MCF 10A (cell line): ENCODE measurements around the gene NFIL3. TPM values are rescaled to one million over a fixed set of nuclear protein-coding genes. Genes with fewer than 3 reads are reported as not detected.
A peak's percentile ranks its signal among the peaks of the same experiment; 100 is the strongest.

Experiments used
- BruUV-seq: library from RNA; stranded (reverse); fragments of 400-500 nt; replicated peaks from 2 replicates; lab custom pipeline; 2021; lab: Mats Ljungman, UMichigan
- CTCF ChIA-PET: fragments of 300-600 bp; sonication (Branson Sonifier 250); formaldehyde crosslinking; extraction: SDS; loops from one replicate; lab custom pipeline; 2021; ENCODE audit warnings: antibody characterized with exemption, inconsistent platforms; lab: Yijun Ruan, JAX
- POLR2A ChIA-PET: fragments of 300-600, 350-650 bp; sonication (Branson Sonifier 250); formaldehyde crosslinking; extraction: SDS; loops from one replicate; lab custom pipeline; 2020; ENCODE audit warnings: antibody characterized with exemption, inconsistent platforms; lab: Yijun Ruan, JAX
- DNase-seq: peaks from one replicate; pipeline ENCODE4 v3.0.0-alpha.2; 2018; ENCODE audit not compliant: unreplicated experiment
- H3K27ac Mint-ChIP-seq: one replicate; pipeline ENCODE4 v1.8.0; 2022; ENCODE audit warnings: mild to moderate bottlenecking, low read depth, mixed read lengths; ENCODE audit not compliant: unreplicated experiment
- H3K27me3 Mint-ChIP-seq: one replicate; pipeline ENCODE4 v1.8.0; 2022; ENCODE audit warnings: mixed read lengths; ENCODE audit not compliant: insufficient read depth, unreplicated experiment
- H3K36me3 Mint-ChIP-seq: one replicate; pipeline ENCODE4 v1.8.0; 2022; ENCODE audit warnings: mild to moderate bottlenecking, moderate library complexity, mixed read lengths; ENCODE audit not compliant: insufficient read depth, unreplicated experiment
- H3K4me1 Mint-ChIP-seq: one replicate; pipeline ENCODE4 v1.8.0; 2022; ENCODE audit warnings: mixed read lengths; ENCODE audit not compliant: insufficient read depth, unreplicated experiment
- H3K4me3 Mint-ChIP-seq: one replicate; pipeline ENCODE4 v1.8.0; 2022; ENCODE audit warnings: mild to moderate bottlenecking, moderate library complexity, mixed read lengths; ENCODE audit not compliant: unreplicated experiment
- H3K9me3 Mint-ChIP-seq: one replicate; pipeline ENCODE4 v1.8.0; 2022; ENCODE audit warnings: mixed read lengths; ENCODE audit not compliant: unreplicated experiment
- CTCF ChIP-seq: fragments of 200-600 bp; IDR thresholded peaks from one replicate; pipeline ENCODE4 v1.8.0; 2022; ENCODE audit warnings: antibody characterized with exemption, mild to moderate bottlenecking; ENCODE audit not compliant: unreplicated experiment
- intact Hi-C: fragments of 100-400 bp; cut with micrococcal nuclease; formaldehyde crosslinking; loops from 2 replicates; pipeline ENCODE4 v1.14.1; 2022
- total RNA-seq: library from RNA; stranded (reverse); gene quantifications from 2 replicates; pipeline ENCODE4 v1.2.3, GENCODE V29; 2022

NFIL3 gene
- total RNA-seq, 1 experiment from 2014 or later: 76.8 TPM

GRCh38 chr9:91411096-91411771, 12.4 kb downstream of the NFIL3 start:
- Mint-ChIP-seq H3K9me3 (no peaks in the 10 kb centered on the region), H3K27ac (peak overlapping the region; percentile 79), H3K36me3 (peaks cover 99% of the 10 kb centered on the region), H3K4me3 (no peak overlapping the region), H3K27me3 (no peaks in the 10 kb centered on the region), H3K4me1 (peaks cover 43% of the 10 kb centered on the region)
- ChIA-PET CTCF (interaction anchor here (0.6 to 1.6 kb wide), 3 partner anchors 12 to 374 kb away, joined by 3 to 5 read pairs (median 4); no protein-coding TSS in a partner anchor), POLR2A (interaction anchor here (0.6 to 2.6 kb wide), 6 partner anchors 8 to 106 kb away, joined by 3 to 13 read pairs (median 6); no protein-coding TSS in a partner anchor)
- BruUV-seq: no TSS peak
- peak; percentile 55 for DNase-seq
- no peak for TF ChIP-seq CTCF
- intact Hi-C loops: no loop called here

GRCh38 chr9:91410161-91410560, 13.5 kb downstream of the NFIL3 start:
- H3K9me3 Mint-ChIP-seq: no peaks in the 10 kb centered on the region
- peaks cover 99% of the 10 kb centered on the region for H3K36me3 Mint-ChIP-seq
- no peak for TF ChIP-seq CTCF
- H3K27me3 Mint-ChIP-seq: no peaks in the 10 kb centered on the region
- BruUV-seq: no TSS peak
- peak overlapping the region; percentile 79 for H3K27ac Mint-ChIP-seq
- CTCF ChIA-PET: interaction anchor here (0.8 to 1.6 kb wide), 4 partner anchors 13 to 321 kb away, joined by 3 to 5 read pairs (median 4); no protein-coding TSS in a partner anchor
- POLR2A ChIA-PET: interaction anchor here (0.6 to 2.6 kb wide), 6 partner anchors 9 to 350 kb away, joined by 3 to 13 read pairs (median 6); no protein-coding TSS in a partner anchor
- DNase-seq: no peak
- intact Hi-C loops: no loop called here
- no peak overlapping the region for H3K4me3 Mint-ChIP-seq
- peaks cover 34% of the 10 kb centered on the region for H3K4me1 Mint-ChIP-seq

- no peak for TF ChIP-seq CTCF
- ChIA-PET CTCF (interaction anchor here (0.6 kb wide), 2 partner anchors 318 to 493 kb away, joined by 3 read pairs; no protein-coding TSS in a partner anchor), POLR2A (no interaction called here)
- peaks cover 100% of the 10 kb centered on the region for H3K36me3 Mint-ChIP-seq
- BruUV-seq: no TSS peak
- no peaks in the 10 kb centered on the region for H3K9me3 Mint-ChIP-seq
- H3K4me3 Mint-ChIP-seq: no peak overlapping the region
- DNase-seq: no peak
- no peaks in the 10 kb centered on the region for H3K27me3 Mint-ChIP-seq
- peaks cover 17% of the 10 kb centered on the region for H3K4me1 Mint-ChIP-seq
- no peak overlapping the region for H3K27ac Mint-ChIP-seq
- intact Hi-C loops: no loop called here
Measured at GRCh38 chr9:91408475-91408874, 15.2 kb downstream of the NFIL3 start.

- intact Hi-C loops: no loop called here
- TF ChIP-seq CTCF: no peak
- no peak overlapping the region for H3K4me3 Mint-ChIP-seq
Measured at GRCh38 chr9:91407580-91408318, 15.9 kb downstream of the NFIL3 start.

More at GRCh38 chr9:91407580-91408318, 15.9 kb downstream of the NFIL3 start:
- H3K27ac Mint-ChIP-seq: no peak overlapping the region
- peak; percentile 41 for DNase-seq
- POLR2A ChIA-PET: interaction anchor here (0.6 to 0.7 kb wide), 3 partner anchors 8 to 260 kb away, joined by 3 to 6 read pairs (median 3); no protein-coding TSS in a partner anchor
- BruUV-seq: no TSS peak
- H3K36me3 Mint-ChIP-seq: peaks cover 100% of the 10 kb centered on the region
- H3K9me3 Mint-ChIP-seq: no peaks in the 10 kb centered on the region
- CTCF ChIA-PET: interaction anchor here (0.9 kb wide), 1 partner anchor 9 kb away, joined by 4 read pairs; no protein-coding TSS in a partner anchor
- H3K4me1 Mint-ChIP-seq: peaks cover 16% of the 10 kb centered on the region
- H3K27me3 Mint-ChIP-seq: no peaks in the 10 kb centered on the region
